NB4 (cell line): ENCODE data around the gene MCM3AP.

Source experiments
- CTCF ChIP-seq: IDR thresholded peaks from one replicate; pipeline ENCODE4 v1.5.1; 2012; ENCODE audit warnings: low read depth, low read length
- MAX ChIP-seq: IDR thresholded peaks from 2 replicates; pipeline ENCODE4 v1.6.1; 2011; ENCODE audit warnings: low read depth, low read length
- MYC ChIP-seq: IDR thresholded peaks from 2 replicates; pipeline ENCODE4 v1.6.1; 2011; ENCODE audit warnings: low read depth, low read length
- POLR2A ChIP-seq: IDR thresholded peaks from 2 replicates; pipeline ENCODE4 v1.6.1; 2011; ENCODE audit warnings: mild to moderate bottlenecking; ENCODE audit not compliant: insufficient read length; ENCODE audit errors: extremely low read depth

- TF ChIP-seq CTCF: no peak
- TF ChIP-seq POLR2A: no peak
- TF ChIP-seq MYC: no peak
- TF ChIP-seq MAX: no peak
Observed at GRCh38 chr21:46316708-46317324, 31.4 kb upstream of the MCM3AP start.
